SKM-1 treated with dmso at 0.1 percent for 144 hours (cell line): ENCODE data around the gene CCDC86.
A peak's percentile ranks its signal among the peaks of the same experiment; 100 is the strongest.

ENCODE experiments used
- DNase-seq: peaks from one replicate; lab custom pipeline; 2025; ENCODE audit not compliant: unreplicated experiment; lab: John Stamatoyannopoulos, UW

CCDC86 gene

GRCh38 chr11:60830478-60831142, 11.3 kb upstream of the CCDC86 start:
- DNase-seq = no peak

- peak; percentile 72 for DNase-seq
Observed at GRCh38 chr11:60831143-60831500, 10.8 kb upstream of the CCDC86 start.

GRCh38 chr11:60831501-60832079, 10.3 kb upstream of the CCDC86 start:
- DNase-seq = no peak

GRCh38 chr11:60834742-60835533, 7.0 kb upstream of the CCDC86 start:
- no peak for DNase-seq

GRCh38 chr11:60835534-60835846, 6.4 kb upstream of the CCDC86 start:
- peak; percentile 20 for DNase-seq

- no peak for DNase-seq
Observed at GRCh38 chr11:60836866-60837515, 4.9 kb upstream of the CCDC86 start.

GRCh38 chr11:60838132-60838531, 3.8 kb upstream of the CCDC86 start:
- DNase-seq = peak; percentile 8

GRCh38 chr11:60840470-60841430, 1.2 kb upstream of the CCDC86 start:
- DNase-seq = no peak

GRCh38 chr11:60842668-60843600, 1.0 kb downstream of the CCDC86 start:
- DNase-seq = no peak

- no peak for DNase-seq
Observed at GRCh38 chr11:60844045-60844869, 2.3 kb downstream of the CCDC86 start.

- no peak for DNase-seq
Observed at GRCh38 chr11:60844870-60845221, 2.9 kb downstream of the CCDC86 start.

GRCh38 chr11:60845338-60845737, 3.4 kb downstream of the CCDC86 start:
- no peak for DNase-seq

- no peak for DNase-seq
Observed at GRCh38 chr11:60847281-60847680, 5.4 kb downstream of the CCDC86 start.

- no peak for DNase-seq
Observed at GRCh38 chr11:60847896-60848295, 6.0 kb downstream of the CCDC86 start.

GRCh38 chr11:60848714-60849151, 6.8 kb downstream of the CCDC86 start:
- DNase-seq = peak; percentile 49

GRCh38 chr11:60849641-60850520, 8.0 kb downstream of the CCDC86 start:
- no peak for DNase-seq

- no peak for DNase-seq
Observed at GRCh38 chr11:60851327-60852104, 9.6 kb downstream of the CCDC86 start.
